Body of pancreas (tissue), 4 donors: ENCODE results near the gene CDH4.

ENCODE experiments used
- POLR2A ChIP-seq, 3 donors: fragments of 450-650 bp; IDR thresholded peaks; one replicate each; pipeline ENCODE4 v1.6.1; 2016; ENCODE audit warnings: antibody characterized with exemption in 3 of 3, mild to moderate bottlenecking in 2 of 3
- TF ChIP-seq, protein P1 (sequence below), 7 experiments: fragments of 450-650 bp in 4 of 7; fragments of 200-600 bp in 3 of 7; sonication (generic) in 3 of 7; IDR thresholded peaks; one replicate each; pipeline ENCODE4 v1.5.1; 2016 to 2019; ENCODE audit warnings: antibody characterized with exemption in 7 of 7

DNA sequence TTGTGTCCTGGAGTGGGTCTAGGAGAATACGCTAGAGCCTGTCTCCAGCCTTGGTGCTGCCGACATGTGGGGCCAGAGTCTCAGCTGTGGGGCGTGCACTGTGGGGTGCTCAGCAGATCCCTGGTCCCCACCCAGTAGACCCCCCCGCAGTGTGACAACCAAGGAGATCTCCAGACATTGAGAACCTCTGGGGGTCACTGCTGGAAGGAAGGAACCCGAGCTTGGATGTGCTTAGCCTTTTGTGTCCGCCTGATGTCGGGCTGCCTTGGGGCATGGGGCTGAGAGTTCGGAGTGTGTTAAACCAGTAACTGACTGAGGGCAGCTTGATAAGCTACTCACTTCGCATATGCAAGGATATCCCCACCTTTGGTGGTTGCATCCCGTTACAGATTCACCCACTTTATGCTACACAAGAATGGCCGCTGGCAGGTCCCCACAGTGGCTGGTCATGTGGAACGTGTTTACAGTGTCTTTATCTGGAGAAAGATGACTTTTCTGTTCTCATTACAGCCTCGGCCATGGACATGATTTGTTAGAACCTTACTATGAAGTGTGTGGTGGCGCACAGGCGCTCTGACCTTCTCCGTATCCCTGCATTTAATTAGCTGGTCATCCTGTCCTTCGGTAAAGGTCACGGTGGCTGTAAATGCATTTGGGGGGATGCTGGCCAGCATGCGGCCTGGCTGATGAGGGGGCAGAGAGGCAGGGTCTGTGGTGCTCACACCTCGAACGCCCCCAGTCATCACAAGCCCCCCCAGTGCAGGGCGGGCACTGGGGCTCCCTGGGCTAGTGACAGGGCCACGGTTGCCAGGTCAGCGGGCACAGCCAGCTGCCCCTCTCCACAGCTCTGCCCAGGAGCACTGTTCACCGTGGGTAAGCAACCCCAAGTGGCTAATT, 446.8 kb downstream of the CDH4 start:
- TF ChIP-seq POLR2A (IDR thresholded peaks at IDR 0.05): no peak
- TF ChIP-seq, protein P1, sequence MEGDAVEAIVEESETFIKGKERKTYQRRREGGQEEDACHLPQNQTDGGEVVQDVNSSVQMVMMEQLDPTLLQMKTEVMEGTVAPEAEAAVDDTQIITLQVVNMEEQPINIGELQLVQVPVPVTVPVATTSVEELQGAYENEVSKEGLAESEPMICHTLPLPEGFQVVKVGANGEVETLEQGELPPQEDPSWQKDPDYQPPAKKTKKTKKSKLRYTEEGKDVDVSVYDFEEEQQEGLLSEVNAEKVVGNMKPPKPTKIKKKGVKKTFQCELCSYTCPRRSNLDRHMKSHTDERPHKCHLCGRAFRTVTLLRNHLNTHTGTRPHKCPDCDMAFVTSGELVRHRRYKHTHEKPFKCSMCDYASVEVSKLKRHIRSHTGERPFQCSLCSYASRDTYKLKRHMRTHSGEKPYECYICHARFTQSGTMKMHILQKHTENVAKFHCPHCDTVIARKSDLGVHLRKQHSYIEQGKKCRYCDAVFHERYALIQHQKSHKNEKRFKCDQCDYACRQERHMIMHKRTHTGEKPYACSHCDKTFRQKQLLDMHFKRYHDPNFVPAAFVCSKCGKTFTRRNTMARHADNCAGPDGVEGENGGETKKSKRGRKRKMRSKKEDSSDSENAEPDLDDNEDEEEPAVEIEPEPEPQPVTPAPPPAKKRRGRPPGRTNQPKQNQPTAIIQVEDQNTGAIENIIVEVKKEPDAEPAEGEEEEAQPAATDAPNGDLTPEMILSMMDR (IDR thresholded peaks at IDR 0.05): no peak
